Fibroblast of pulmonary artery (primary cell): Measurements from ENCODE around the gene RPGRIP1L.

Experiments
- DNase-seq: peaks from one replicate; pipeline ENCODE4 v3.0.0-alpha.2; 2010; ENCODE audit warnings: low read depth
- H3K4me3 ChIP-seq: replicated peaks from 2 replicates; pipeline ENCODE4 v1.5.1; 2011; ENCODE audit warnings: low read depth, mild to moderate bottlenecking, control low read depth, low read length, moderate library complexity
- TF ChIP-seq, protein P1 (sequence below): IDR thresholded peaks from 2 replicates; pipeline ENCODE4 v1.5.1; 2011; ENCODE audit warnings: mild to moderate bottlenecking, control low read depth, low read length, inconsistent platforms; ENCODE audit errors: missing control alignments

RPGRIP1L gene

DNA sequence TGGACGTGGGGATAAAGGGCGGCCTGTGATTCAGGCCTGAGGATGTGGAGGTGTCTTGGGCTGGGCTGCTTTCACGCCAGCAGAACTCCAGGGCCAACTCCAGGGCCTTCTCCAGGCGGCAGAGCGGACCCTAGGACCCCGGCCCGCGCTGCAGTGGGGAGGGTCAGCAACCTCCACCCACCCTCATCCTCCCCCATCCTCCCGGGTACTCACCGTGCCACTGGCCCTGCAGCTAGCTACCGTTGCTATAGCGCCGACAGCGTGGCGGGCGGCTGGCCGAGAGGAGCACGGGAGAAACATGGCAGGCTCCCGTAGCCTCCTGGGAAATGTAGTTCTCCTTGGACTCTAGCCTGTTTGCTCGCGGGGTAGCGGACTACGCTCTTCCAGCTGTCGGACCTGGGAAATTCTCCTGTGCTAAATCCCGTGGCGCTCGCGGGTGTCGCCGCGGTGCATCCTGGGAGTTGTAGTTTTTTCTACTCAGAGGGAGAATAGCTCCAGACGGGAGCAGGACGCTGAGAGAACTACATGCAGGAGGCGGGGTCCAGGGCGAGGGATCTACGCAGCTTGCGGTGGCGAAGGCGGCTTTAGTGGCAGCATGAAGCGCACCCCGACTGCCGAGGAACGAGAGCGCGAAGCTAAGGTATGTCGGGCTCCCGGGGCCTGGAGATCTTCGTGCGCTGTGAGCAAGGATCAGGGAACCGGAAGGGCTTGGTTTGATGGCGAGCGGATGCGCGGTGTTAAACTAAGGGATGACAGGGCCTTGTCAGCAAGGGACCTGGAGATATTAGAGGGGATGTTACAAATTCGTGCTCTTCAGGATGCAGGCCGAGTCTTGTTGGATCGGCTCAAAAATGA lies at the start of gene RPGRIP1L, which contains the start of gene FTO:
Gene RPGRIP1L (minus strand): TSS at position 270 of the 855 bp plus-strand sequence. CDS start 3,136 bp downstream, outside the sequence.
Gene FTO (plus strand): TSS at position 567 of the 855 bp plus-strand sequence.
- TF ChIP-seq, protein P1, sequence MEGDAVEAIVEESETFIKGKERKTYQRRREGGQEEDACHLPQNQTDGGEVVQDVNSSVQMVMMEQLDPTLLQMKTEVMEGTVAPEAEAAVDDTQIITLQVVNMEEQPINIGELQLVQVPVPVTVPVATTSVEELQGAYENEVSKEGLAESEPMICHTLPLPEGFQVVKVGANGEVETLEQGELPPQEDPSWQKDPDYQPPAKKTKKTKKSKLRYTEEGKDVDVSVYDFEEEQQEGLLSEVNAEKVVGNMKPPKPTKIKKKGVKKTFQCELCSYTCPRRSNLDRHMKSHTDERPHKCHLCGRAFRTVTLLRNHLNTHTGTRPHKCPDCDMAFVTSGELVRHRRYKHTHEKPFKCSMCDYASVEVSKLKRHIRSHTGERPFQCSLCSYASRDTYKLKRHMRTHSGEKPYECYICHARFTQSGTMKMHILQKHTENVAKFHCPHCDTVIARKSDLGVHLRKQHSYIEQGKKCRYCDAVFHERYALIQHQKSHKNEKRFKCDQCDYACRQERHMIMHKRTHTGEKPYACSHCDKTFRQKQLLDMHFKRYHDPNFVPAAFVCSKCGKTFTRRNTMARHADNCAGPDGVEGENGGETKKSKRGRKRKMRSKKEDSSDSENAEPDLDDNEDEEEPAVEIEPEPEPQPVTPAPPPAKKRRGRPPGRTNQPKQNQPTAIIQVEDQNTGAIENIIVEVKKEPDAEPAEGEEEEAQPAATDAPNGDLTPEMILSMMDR = no peak
- DNase-seq = peak; percentile 99
- H3K4me3 ChIP-seq = peak within 1 kb of the TSS; percentile 84

DNA sequence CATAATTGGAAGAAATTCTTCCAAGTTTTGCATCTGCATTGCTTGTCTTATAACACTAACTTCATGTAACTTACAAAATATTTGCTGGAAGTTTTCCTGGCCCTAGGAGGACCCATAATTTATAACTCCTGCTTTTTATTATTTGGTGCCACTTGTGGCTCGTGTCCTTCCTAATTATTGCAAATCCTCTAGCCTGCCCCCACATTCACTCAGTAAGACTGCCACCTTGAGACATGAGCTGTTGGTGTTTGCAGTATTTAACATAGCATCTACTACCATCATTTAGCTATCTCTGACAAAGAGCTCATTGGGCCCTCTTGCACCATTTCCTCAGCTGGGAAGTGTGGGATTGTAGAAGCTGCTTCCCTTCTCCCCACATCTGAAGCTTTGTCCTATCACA lies 49.8 kb upstream of the RPGRIP1L start:
- DNase-seq = no peak
- TF ChIP-seq, protein P1 = no peak
- H3K4me3 ChIP-seq = no peak overlapping the region

DNA sequence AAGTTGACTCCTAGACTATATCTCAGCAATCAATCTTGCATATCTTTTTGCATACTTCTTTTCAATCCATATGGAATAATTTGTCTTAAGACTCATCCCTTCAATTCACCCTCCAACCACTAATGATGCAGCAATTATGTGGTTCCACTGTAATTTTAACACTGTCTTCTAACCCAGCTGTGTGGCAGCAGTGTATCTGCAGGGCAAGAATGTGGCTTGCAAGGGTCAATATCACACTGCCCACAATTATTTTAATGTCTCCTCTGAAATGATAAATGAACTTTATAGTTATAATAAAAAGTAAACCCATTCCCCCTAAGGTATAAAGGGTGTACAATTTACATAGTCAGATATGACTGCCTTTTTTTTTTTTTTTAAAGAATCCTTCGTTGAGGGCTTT lies 48.9 kb upstream of the RPGRIP1L start:
- DNase-seq = no peak
- no peak overlapping the region for H3K4me3 ChIP-seq
- TF ChIP-seq, protein P1 = no peak

DNA sequence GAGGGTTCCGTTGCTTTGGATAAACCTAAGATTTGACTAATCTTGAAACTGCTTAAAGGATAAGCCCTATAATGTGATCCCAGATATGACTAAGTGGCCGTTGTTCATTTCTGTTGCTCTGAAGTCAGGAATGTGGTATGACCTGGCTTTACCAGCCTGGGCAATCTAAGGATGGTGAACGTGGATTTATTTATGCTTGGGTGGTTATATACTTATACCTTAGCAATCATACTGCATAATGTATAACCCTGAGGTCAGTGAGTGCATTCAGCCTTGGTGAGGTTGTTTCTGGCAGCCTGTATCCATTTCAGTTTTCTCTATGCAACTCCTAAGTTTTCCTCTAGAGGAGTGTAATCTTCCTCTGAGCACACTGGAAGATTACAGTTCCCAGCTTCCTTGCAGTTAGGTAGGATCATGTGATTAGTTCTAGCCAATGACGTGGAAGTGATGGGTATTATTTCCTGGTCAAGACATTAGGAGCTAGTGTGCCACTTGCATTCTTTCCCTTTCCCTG lies 42.2 kb upstream of the RPGRIP1L start:
- H3K4me3 ChIP-seq = no peak overlapping the region
- DNase-seq = peak; percentile 22
- TF ChIP-seq, protein P1 = peak; percentile 23

DNA sequence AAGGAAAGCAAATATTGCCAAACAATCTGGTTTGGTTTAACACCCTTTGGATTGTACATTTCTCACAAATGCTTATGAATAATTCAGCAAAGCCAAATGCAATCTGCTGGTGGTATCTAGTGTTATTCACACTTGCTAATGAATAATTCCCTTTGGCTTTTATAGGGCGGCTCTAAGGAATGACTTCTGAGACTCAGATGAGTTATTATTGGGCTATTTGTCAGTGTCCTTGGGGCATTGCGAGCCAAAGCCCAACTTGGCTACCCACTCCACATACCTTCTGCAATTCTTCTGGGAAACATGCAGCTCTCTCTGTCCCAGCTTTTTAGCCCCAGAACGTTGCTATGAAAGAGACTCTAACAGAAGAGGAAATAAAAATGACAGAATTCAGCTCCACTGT lies 41.4 kb upstream of the RPGRIP1L start:
- TF ChIP-seq, protein P1 = no peak
- peak; percentile 50 for DNase-seq
- no peak overlapping the region for H3K4me3 ChIP-seq

DNA sequence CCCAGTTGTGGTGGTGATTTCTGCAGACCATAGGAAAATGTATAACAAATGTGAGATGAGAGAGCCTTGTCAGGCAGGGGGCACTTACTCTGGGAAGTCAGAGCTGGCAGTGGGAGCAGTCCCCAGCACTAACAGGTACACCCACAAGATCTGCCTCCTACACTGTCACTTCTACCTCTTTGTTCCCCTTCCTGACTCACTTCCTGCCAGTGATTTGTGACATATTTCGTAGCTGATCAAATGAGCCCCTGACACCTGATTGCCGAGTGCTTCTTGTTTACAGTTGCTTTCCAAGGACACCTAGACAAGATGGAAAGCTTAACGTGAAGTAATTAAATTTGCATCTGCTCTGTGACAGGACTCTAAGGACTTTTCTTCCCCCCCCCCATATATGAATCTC lies 40.8 kb upstream of the RPGRIP1L start:
- TF ChIP-seq, protein P1 = no peak
- DNase-seq = no peak
- H3K4me3 ChIP-seq = no peak overlapping the region
